Spinal cord (tissue), 10 donors: ENCODE results near the gene SEMG2. TPM values are rescaled to one million over a fixed set of nuclear protein-coding genes. Genes with fewer than 3 reads are reported as not detected.

Experiments
- DNase-seq, 6 donors: peaks; one replicate each; pipeline versions ENCODE4 v3.0.0 to v3.0.0-alpha.2; 2013 to 2015; ENCODE audit warnings: low spot score in 6 of 6, low read depth in 4 of 6
- H3K27ac ChIP-seq: one replicate; pipeline ENCODE4 v1.5.1; 2013; ENCODE audit warnings: low read depth, low read length, control low read depth
- H3K27me3 ChIP-seq: one replicate; pipeline ENCODE4 v1.6.1; 2013; ENCODE audit warnings: low read length; ENCODE audit not compliant: control insufficient read depth, insufficient read depth
- H3K36me3 ChIP-seq: one replicate; pipeline ENCODE4 v1.6.1; 2013; ENCODE audit warnings: low read length; ENCODE audit not compliant: control insufficient read depth, insufficient read depth
- H3K4me1 ChIP-seq: one replicate; pipeline ENCODE4 v1.6.1; 2013; ENCODE audit warnings: low read length; ENCODE audit not compliant: control insufficient read depth, insufficient read depth
- H3K4me3 ChIP-seq: one replicate; pipeline ENCODE4 v1.5.1; 2013; ENCODE audit warnings: low read depth, low read length, control low read depth
- H3K9me3 ChIP-seq: one replicate; pipeline ENCODE4 v1.6.1; 2013; ENCODE audit warnings: low read length; ENCODE audit not compliant: control insufficient read depth, insufficient read depth
- WGBS: methylation state at CpG from one replicate; pipeline ENCODE4 v1.1.5; 2013; ENCODE audit warnings: missing lambda C conversion rate; ENCODE audit not compliant: insufficient coverage; 5-methylcytosine and 5-hydroxymethylcytosine counted together
- polyA plus RNA-seq, 2 donors: library from polyadenylated mRNA; unstranded; fragments of 120-200 nt; gene quantifications; one replicate each; pipeline ENCODE4 v1.2.1, GENCODE V29; 2013; ENCODE audit not compliant: insufficient read length in 2 of 2
- total RNA-seq, 2 donors: library from RNA; depleted of rRNA in 1 of 2; stranded (reverse); fragments of 120-200 nt in 1 of 2; fragments of >200 nt in 1 of 2; gene quantifications; one replicate each; pipeline versions ENCODE4 v1.2.3 to v1.2.4, GENCODE V29; 2013 to 2014
- donor health status: healthy.

SEMG2 gene
- total and polyA plus RNA-seq, 4 donors, result not detected

- H3K9me3 ChIP-seq, result no peaks in the 10 kb centered on the region
- H3K4me1 ChIP-seq, result no peaks in the 10 kb centered on the region
- H3K27ac ChIP-seq, result no peak overlapping the region
- no peak for DNase-seq
- H3K27me3 ChIP-seq, result no peaks in the 10 kb centered on the region
- no peaks in the 10 kb centered on the region for H3K36me3 ChIP-seq
- no peak overlapping the region for H3K4me3 ChIP-seq
- WGBS, result 94% methylated on average over 4 of the region's 4 CpGs
These were observed 32.1 kb downstream of the SEMG2 start for GRCh38 chr20:45253261-45253660.

GRCh38 chr20:45254383-45255262, 33.5 kb downstream of the SEMG2 start, which contains the start of gene SLPI:
Gene SLPI, minus strand, starts transcription at chr20:45254564. Its CDS starts 21 bp downstream, at chr20:45254543.
- Histone ChIP-seq H3K27ac (no peak within 1 kb of the TSS), H3K4me3 (no peak within 1 kb of the TSS), H3K27me3 (no peaks in the 10 kb centered on the region), H3K9me3 (no peaks in the 10 kb centered on the region), H3K36me3 (no peaks in the 10 kb centered on the region), H3K4me1 (no peaks in the 10 kb centered on the region)
- 67% methylated on average over 3 of the region's 7 CpGs for WGBS
- no peak for DNase-seq

- no peak overlapping the region for H3K27ac ChIP-seq
- 93% methylated on average over 3 of the region's 3 CpGs for WGBS
These were observed 36.0 kb downstream of the SEMG2 start for GRCh38 chr20:45257161-45257560.

GRCh38 chr20:45257711-45258110, 36.5 kb downstream of the SEMG2 start:
- Histone ChIP-seq H3K27me3 (no peaks in the 10 kb centered on the region), H3K4me3 (no peak overlapping the region), H3K27ac (no peak overlapping the region), H3K9me3 (no peaks in the 10 kb centered on the region), H3K4me1 (no peaks in the 10 kb centered on the region), H3K36me3 (no peaks in the 10 kb centered on the region)
- no peak for DNase-seq
- WGBS, result 72% methylated on average over 6 of the region's 7 CpGs

More at GRCh38 chr20:45257161-45257560, 36.0 kb downstream of the SEMG2 start:
- Histone ChIP-seq H3K27me3 (no peaks in the 10 kb centered on the region), H3K4me3 (no peak overlapping the region), H3K36me3 (no peaks in the 10 kb centered on the region), H3K9me3 (no peaks in the 10 kb centered on the region), H3K4me1 (no peaks in the 10 kb centered on the region)
- DNase-seq, result no peak

GRCh38 chr20:45258259-45258658, 37.1 kb downstream of the SEMG2 start:
- no peaks in the 10 kb centered on the region for H3K9me3 ChIP-seq
- H3K36me3 ChIP-seq, result no peaks in the 10 kb centered on the region
- DNase-seq, result no peak
- no peaks in the 10 kb centered on the region for H3K4me1 ChIP-seq
- 43% methylated on average over 1 of the region's 3 CpGs for WGBS
- no peak overlapping the region for H3K4me3 ChIP-seq
- no peaks in the 10 kb centered on the region for H3K27me3 ChIP-seq
- no peak overlapping the region for H3K27ac ChIP-seq

GRCh38 chr20:45258664-45259063, 37.5 kb downstream of the SEMG2 start:
- no peaks in the 10 kb centered on the region for H3K27me3 ChIP-seq
- no peaks in the 10 kb centered on the region for H3K4me1 ChIP-seq
- H3K9me3 ChIP-seq, result no peaks in the 10 kb centered on the region
- DNase-seq, result no peak
- no peaks in the 10 kb centered on the region for H3K36me3 ChIP-seq
- no peak overlapping the region for H3K27ac ChIP-seq
- 13% methylated on average over 1 of the region's 2 CpGs for WGBS
- H3K4me3 ChIP-seq, result no peak overlapping the region

- WGBS, result no CpG with 5 or more reads among the region's 3 CpGs
- DNase-seq, result no peak
- no peaks in the 10 kb centered on the region for H3K36me3 ChIP-seq
- no peak overlapping the region for H3K4me3 ChIP-seq
- no peaks in the 10 kb centered on the region for H3K27me3 ChIP-seq
- no peak overlapping the region for H3K27ac ChIP-seq
- no peaks in the 10 kb centered on the region for H3K9me3 ChIP-seq
- H3K4me1 ChIP-seq, result no peaks in the 10 kb centered on the region
These were observed 42.5 kb downstream of the SEMG2 start for GRCh38 chr20:45263556-45264266.

GRCh38 chr20:45266977-45267376, 45.8 kb downstream of the SEMG2 start:
- no peaks in the 10 kb centered on the region for H3K27me3 ChIP-seq
- H3K4me3 ChIP-seq, result no peak overlapping the region
- no peaks in the 10 kb centered on the region for H3K36me3 ChIP-seq
- H3K27ac ChIP-seq, result no peak overlapping the region
- no peaks in the 10 kb centered on the region for H3K9me3 ChIP-seq
- no peak for DNase-seq
- H3K4me1 ChIP-seq, result no peaks in the 10 kb centered on the region

- no peak overlapping the region for H3K4me3 ChIP-seq
- no peak overlapping the region for H3K27ac ChIP-seq
- H3K9me3 ChIP-seq, result no peaks in the 10 kb centered on the region
- H3K27me3 ChIP-seq, result no peaks in the 10 kb centered on the region
- H3K36me3 ChIP-seq, result no peaks in the 10 kb centered on the region
- 100% methylated on average over 1 of the region's 3 CpGs for WGBS
- DNase-seq, result no peak
- H3K4me1 ChIP-seq, result no peaks in the 10 kb centered on the region
These were observed 47.4 kb downstream of the SEMG2 start for GRCh38 chr20:45268531-45268930.
